Measurements from ENCODE around the gene ITGA5.

The ITGA5 gene

GRCh38 chr12:54395545-54395944 lies 23.5 kb downstream of the ITGA5 start:
- H2BK12ac ChIP-seq (ENCODE audit: low read length): no peak overlapping the region
- H2AFZ ChIP-seq (ENCODE audit: low read length): no peak overlapping the region
- H4K91ac ChIP-seq (ENCODE audit: low read depth, low read length, poor library complexity): no peak overlapping the region
- H3K9ac ChIP-seq (ENCODE audit: low read depth, low read length, poor library complexity): no peak overlapping the region
- H4K8ac ChIP-seq (ENCODE audit: low read depth, low read length): no peak overlapping the region
- no peak overlapping the region for H3K23ac ChIP-seq (ENCODE audit: low read depth, low read length, poor library complexity)
- H3K4me2 ChIP-seq (ENCODE audit: insufficient read depth, low read length, poor library complexity, severe bottlenecking): no peak overlapping the region
- H2AK5ac ChIP-seq (ENCODE audit: low read depth, low read length): no peak overlapping the region
- DNase-seq (ENCODE audit: low spot score): no peak
- H3K27me3 ChIP-seq (ENCODE audit: control insufficient read depth in 3 of 3, insufficient read depth in 3 of 3, low read depth in 1 of 3, low read length in 3 of 3): no peaks in the 10 kb centered on the region
- no peak overlapping the region for H2BK120ac ChIP-seq (ENCODE audit: low read depth, low read length)
- no peak overlapping the region for H3K18ac ChIP-seq (ENCODE audit: low read length)
- H3K36me3 ChIP-seq (replicated peaks in 1 of 2; ENCODE audit: control insufficient read depth in 2 of 2, insufficient read depth in 2 of 2, low read length in 2 of 2): peaks cover 27 to 55% of the 10 kb centered on the region in 2 donors
- H2BK5ac ChIP-seq (ENCODE audit: low read length): no peak overlapping the region
- peaks cover 0 to 2% of the 10 kb centered on the region in 2 donors for H3K9me3 ChIP-seq (replicated peaks in 1 of 2; ENCODE audit: control insufficient read depth in 2 of 2, insufficient read depth in 1 of 2, low read depth in 1 of 2, low read length in 2 of 2)
- H3K4me3 ChIP-seq (ENCODE audit: low read length in 2 of 2): no peak overlapping the region
- H3K14ac ChIP-seq (ENCODE audit: low read length): no peak overlapping the region
- H2BK15ac ChIP-seq (ENCODE audit: low read length): no peak overlapping the region
- peaks cover 4% of the 10 kb centered on the region for H3K79me1 ChIP-seq (ENCODE audit: low read depth, low read length)
- H3K4me1 ChIP-seq (ENCODE audit: control insufficient read depth in 2 of 2, insufficient read depth in 1 of 2, low read depth in 1 of 2, low read length in 2 of 2): peaks cover 4 to 18% of the 10 kb centered on the region in 2 donors
- no peak overlapping the region for H3K4ac ChIP-seq (ENCODE audit: low read length)
- no peak overlapping the region for H3K27ac ChIP-seq (replicated peaks; ENCODE audit: low read length)

DNA sequence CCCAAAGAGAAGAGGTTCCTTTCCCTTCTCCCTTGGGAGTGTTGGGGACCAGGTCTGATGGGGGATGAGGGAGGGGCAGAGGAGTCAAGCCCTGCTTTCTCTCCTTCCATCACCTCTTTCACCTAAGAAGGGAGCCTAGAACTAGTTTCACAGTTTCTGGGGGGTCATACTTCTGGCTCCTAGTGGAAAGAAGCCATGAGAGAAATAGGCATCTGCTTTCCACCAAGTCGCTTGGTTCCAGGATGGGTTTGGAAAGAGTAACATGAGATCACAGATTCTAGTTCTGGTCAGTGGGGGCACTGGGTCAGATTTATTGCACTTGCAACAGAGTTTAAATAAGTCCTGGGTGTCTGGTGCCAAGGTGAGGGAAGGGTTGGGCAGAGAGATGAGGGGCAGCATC lies 24.1 kb downstream of the ITGA5 start:
- Histone ChIP-seq H3K14ac (ENCODE audit: low read length) (no peak overlapping the region), H2AK5ac (ENCODE audit: low read depth, low read length) (no peak overlapping the region), H3K79me1 (ENCODE audit: low read depth, low read length) (peaks cover 4% of the 10 kb centered on the region), H3K36me3 (replicated peaks in 1 of 2; ENCODE audit: control insufficient read depth in 2 of 2, insufficient read depth in 2 of 2, low read length in 2 of 2) (peaks cover 23 to 49% of the 10 kb centered on the region in 2 donors), H3K27me3 (ENCODE audit: control insufficient read depth in 3 of 3, insufficient read depth in 3 of 3, low read depth in 1 of 3, low read length in 3 of 3) (no peaks in the 10 kb centered on the region), H2BK120ac (ENCODE audit: low read depth, low read length) (no peak overlapping the region), H4K8ac (ENCODE audit: low read depth, low read length) (no peak overlapping the region), H3K4me1 (ENCODE audit: control insufficient read depth in 2 of 2, insufficient read depth in 1 of 2, low read depth in 1 of 2, low read length in 2 of 2) (peaks cover 9 to 22% of the 10 kb centered on the region in 2 donors), H4K91ac (ENCODE audit: low read depth, low read length, poor library complexity) (no peak overlapping the region), H3K4me3 (ENCODE audit: low read length in 2 of 2) (no peak overlapping the region), H3K4ac (ENCODE audit: low read length) (no peak overlapping the region), H2BK5ac (ENCODE audit: low read length) (no peak overlapping the region), H3K23ac (ENCODE audit: low read depth, low read length, poor library complexity) (no peak overlapping the region), H2BK12ac (ENCODE audit: low read length) (no peak overlapping the region), H3K9me3 (replicated peaks in 1 of 2; ENCODE audit: control insufficient read depth in 2 of 2, insufficient read depth in 1 of 2, low read depth in 1 of 2, low read length in 2 of 2) (peaks cover 0 to 2% of the 10 kb centered on the region in 2 donors), H2BK15ac (ENCODE audit: low read length) (no peak overlapping the region), H3K9ac (ENCODE audit: low read depth, low read length, poor library complexity) (no peak overlapping the region), H3K4me2 (ENCODE audit: insufficient read depth, low read length, poor library complexity, severe bottlenecking) (no peak overlapping the region), H3K27ac (replicated peaks; ENCODE audit: low read length) (no peak overlapping the region), H2AFZ (ENCODE audit: low read length) (no peak overlapping the region), H3K18ac (ENCODE audit: low read length) (no peak overlapping the region)
- WGBS, 2 donors (ENCODE audit: extremely low coverage in 2 of 2, insufficient read length in 2 of 2, insufficient replicate concordance in 1 of 2): no CpG with 5 or more reads among the region's 1 CpG
- DNase-seq (ENCODE audit: low spot score): no peak

- peaks cover 8% of the 10 kb centered on the region for H3K79me1 ChIP-seq (ENCODE audit: low read depth, low read length)
- peaks cover 13 to 27% of the 10 kb centered on the region in 2 donors for H3K4me1 ChIP-seq (ENCODE audit: control insufficient read depth in 2 of 2, insufficient read depth in 1 of 2, low read depth in 1 of 2, low read length in 2 of 2)
- no peak overlapping the region for H3K4ac ChIP-seq (ENCODE audit: low read length)
- no peak overlapping the region for H3K9ac ChIP-seq (ENCODE audit: low read depth, low read length, poor library complexity)
- H2AK5ac ChIP-seq (ENCODE audit: low read depth, low read length): no peak overlapping the region
- no peak overlapping the region for H3K4me2 ChIP-seq (ENCODE audit: insufficient read depth, low read length, poor library complexity, severe bottlenecking)
- no peak overlapping the region for H4K91ac ChIP-seq (ENCODE audit: low read depth, low read length, poor library complexity)
- no peak overlapping the region for H3K27ac ChIP-seq (replicated peaks; ENCODE audit: low read length)
- peaks cover 21 to 44% of the 10 kb centered on the region in 2 donors for H3K36me3 ChIP-seq (replicated peaks in 1 of 2; ENCODE audit: control insufficient read depth in 2 of 2, insufficient read depth in 2 of 2, low read length in 2 of 2)
- H2BK15ac ChIP-seq (ENCODE audit: low read length): no peak overlapping the region
- no peak overlapping the region for H2BK12ac ChIP-seq (ENCODE audit: low read length)
- H3K14ac ChIP-seq (ENCODE audit: low read length): no peak overlapping the region
- H3K23ac ChIP-seq (ENCODE audit: low read depth, low read length, poor library complexity): no peak overlapping the region
- no peak overlapping the region for H3K4me3 ChIP-seq (ENCODE audit: low read length in 2 of 2)
- H2BK5ac ChIP-seq (ENCODE audit: low read length): no peak overlapping the region
- H2AFZ ChIP-seq (ENCODE audit: low read length): no peak overlapping the region
- no peak overlapping the region for H2BK120ac ChIP-seq (ENCODE audit: low read depth, low read length)
- H4K8ac ChIP-seq (ENCODE audit: low read depth, low read length): no peak overlapping the region
- WGBS, 2 donors (ENCODE audit: extremely low coverage in 2 of 2, insufficient read length in 2 of 2, insufficient replicate concordance in 1 of 2): no CpG with 5 or more reads among the region's 4 CpGs
- H3K9me3 ChIP-seq (replicated peaks in 1 of 2; ENCODE audit: control insufficient read depth in 2 of 2, insufficient read depth in 1 of 2, low read depth in 1 of 2, low read length in 2 of 2): peaks cover 0 to 2% of the 10 kb centered on the region in 2 donors
- no peak overlapping the region for H3K18ac ChIP-seq (ENCODE audit: low read length)
- H3K27me3 ChIP-seq (ENCODE audit: control insufficient read depth in 3 of 3, insufficient read depth in 3 of 3, low read depth in 1 of 3, low read length in 3 of 3): peaks cover 0 to 3% (median 0%) of the 10 kb centered on the region in 3 experiments
- DNase-seq (ENCODE audit: low spot score): no peak
Observed at GRCh38 chr12:54394281-54394719, 24.8 kb downstream of the ITGA5 start.

GRCh38 chr12:54393743-54394142 lies 25.3 kb downstream of the ITGA5 start:
- Histone ChIP-seq H3K18ac (ENCODE audit: low read length) (no peak overlapping the region), H3K14ac (ENCODE audit: low read length) (no peak overlapping the region), H2BK15ac (ENCODE audit: low read length) (no peak overlapping the region), H2AFZ (ENCODE audit: low read length) (no peak overlapping the region), H2AK5ac (ENCODE audit: low read depth, low read length) (no peak overlapping the region), H2BK5ac (ENCODE audit: low read length) (no peak overlapping the region), H3K9ac (ENCODE audit: low read depth, low read length, poor library complexity) (no peak overlapping the region), H3K27ac (replicated peaks; ENCODE audit: low read length) (peak overlapping the region; percentile 50), H3K4me3 (ENCODE audit: low read length in 2 of 2) (no peak overlapping the region), H3K4ac (ENCODE audit: low read length) (no peak overlapping the region), H3K23ac (ENCODE audit: low read depth, low read length, poor library complexity) (no peak overlapping the region), H2BK12ac (ENCODE audit: low read length) (no peak overlapping the region), H3K4me2 (ENCODE audit: insufficient read depth, low read length, poor library complexity, severe bottlenecking) (no peak overlapping the region), H3K27me3 (ENCODE audit: control insufficient read depth in 3 of 3, insufficient read depth in 3 of 3, low read depth in 1 of 3, low read length in 3 of 3) (peaks cover 0 to 8% (median 0%) of the 10 kb centered on the region in 3 experiments), H3K4me1 (ENCODE audit: control insufficient read depth in 2 of 2, insufficient read depth in 1 of 2, low read depth in 1 of 2, low read length in 2 of 2) (peaks cover 15 to 32% of the 10 kb centered on the region in 2 donors), H3K79me1 (ENCODE audit: low read depth, low read length) (peaks cover 8% of the 10 kb centered on the region), H3K9me3 (replicated peaks in 1 of 2; ENCODE audit: control insufficient read depth in 2 of 2, insufficient read depth in 1 of 2, low read depth in 1 of 2, low read length in 2 of 2) (peaks cover 0 to 2% of the 10 kb centered on the region in 2 donors), H4K91ac (ENCODE audit: low read depth, low read length, poor library complexity) (no peak overlapping the region), H2BK120ac (ENCODE audit: low read depth, low read length) (no peak overlapping the region), H3K36me3 (replicated peaks in 1 of 2; ENCODE audit: control insufficient read depth in 2 of 2, insufficient read depth in 2 of 2, low read length in 2 of 2) (peaks cover 21 to 40% of the 10 kb centered on the region in 2 donors), H4K8ac (ENCODE audit: low read depth, low read length) (no peak overlapping the region)
- no peak for DNase-seq (ENCODE audit: low spot score)
- no CpG with 5 or more reads among the region's 3 CpGs for WGBS, 2 donors (ENCODE audit: extremely low coverage in 2 of 2, insufficient read length in 2 of 2, insufficient replicate concordance in 1 of 2)

Measured in neuronal stem cell (in vitro differentiated cells).